Uterus (tissue), 4 donors: Measurements from ENCODE around the gene ARL14EPL. TPM values are rescaled to one million over a fixed set of nuclear protein-coding genes. Genes with fewer than 3 reads are reported as not detected.

Experiments used
- DNase-seq, 2 donors: peaks; one replicate each; pipeline ENCODE4 v3.0.0-alpha.2; 2019 to 2020
- H3K27ac ChIP-seq, 2 donors: fragments of 200-600 bp; sonication (generic); 1 replicate in 1 of 2; 2 replicates in 1 of 2; pipeline ENCODE4 v1.5.1; 2016 to 2018
- H3K27me3 ChIP-seq, 2 donors: fragments of 200-600 bp; sonication (generic); one replicate each; pipeline ENCODE4 v1.5.1; 2018 to 2019; ENCODE audit warnings: control low read depth in 1 of 2
- H3K36me3 ChIP-seq, 2 donors: fragments of 200-600 bp; sonication (generic); one replicate each; pipeline ENCODE4 v1.5.1; 2019; ENCODE audit warnings: control low read depth in 1 of 2
- H3K4me1 ChIP-seq, 2 donors: fragments of 200-600 bp; sonication (generic); one replicate each; pipeline ENCODE4 v1.5.1; 2018 to 2019; ENCODE audit warnings: control low read depth in 1 of 2
- H3K4me3 ChIP-seq, 2 donors: fragments of 200-600 bp; sonication (generic); 1 replicate in 1 of 2; 2 replicates in 1 of 2; pipeline ENCODE4 v1.5.1; 2018 to 2019; ENCODE audit warnings: mild to moderate bottlenecking in 1 of 2
- H3K9me3 ChIP-seq, 2 donors: fragments of 200-600 bp; sonication (generic); one replicate each; pipeline ENCODE4 v1.5.1; 2019; ENCODE audit warnings: control low read depth in 1 of 2
- POLR2A ChIP-seq, 2 donors: fragments of 450-650 bp; IDR thresholded peaks; one replicate each; pipeline ENCODE4 v1.6.1; 2016; ENCODE audit warnings: antibody characterized with exemption in 2 of 2, mild to moderate bottlenecking in 1 of 2, moderate library complexity in 1 of 2
- intact Hi-C: fragments of 100-400 bp; cut with DNase I; formaldehyde crosslinking; loops from one replicate; pipeline ENCODE4 v1.15.1; 2023; ENCODE audit warnings: low total_unique reads
- total RNA-seq, 4 donors: library from RNA; depleted of rRNA in 3 of 4; stranded (reverse); fragments of >200 nt in 3 of 4; gene quantifications; one replicate each; pipeline versions ENCODE4 v1.1.0 to v1.2.4, GENCODE V29; 2014 to 2023
- TF ChIP-seq, protein P1 (sequence below), 4 experiments: fragments of 200-600 bp in 2 of 4; fragments of 450-650 bp in 2 of 4; sonication (generic) in 2 of 4; IDR thresholded peaks; one replicate each; pipeline ENCODE4 v1.5.1; 2016 to 2019; ENCODE audit warnings: antibody characterized with exemption in 4 of 4, mild to moderate bottlenecking in 2 of 4, moderate library complexity in 1 of 4
- donor health status: DM: yes; HTN: yes; CAD: no.

The ARL14EPL gene
- total RNA-seq, 4 donors from 2014 or later = not detected

DNA sequence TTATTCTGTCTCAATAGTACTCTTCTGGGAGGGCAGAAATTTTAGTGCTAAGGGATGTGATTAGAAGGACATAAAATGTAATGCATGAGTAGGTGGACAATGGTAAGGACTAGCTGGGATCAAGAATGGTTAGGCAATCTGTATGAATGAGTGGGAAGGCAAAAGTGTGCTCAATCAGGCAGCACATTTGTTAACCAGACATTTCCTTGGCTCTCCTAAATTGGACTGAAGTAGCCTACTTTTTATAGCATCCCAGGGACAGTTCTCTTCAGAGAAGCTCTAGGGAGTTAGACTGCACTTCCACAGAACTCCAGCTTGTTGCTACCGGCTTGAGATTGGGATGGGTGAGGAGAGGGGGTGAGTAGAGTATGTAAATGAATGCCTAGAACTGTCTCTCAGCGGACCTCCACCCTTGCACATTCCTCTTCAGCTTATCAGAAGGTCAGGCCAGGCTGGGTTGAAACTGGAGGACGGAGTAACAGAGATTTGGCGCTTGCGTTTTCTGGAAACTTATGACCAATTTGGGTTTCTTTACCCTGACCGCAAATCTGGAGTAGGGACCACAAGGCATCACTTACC lies 19.0 kb upstream of the ARL14EPL start:
- Histone ChIP-seq H3K9me3 (no peaks in the 10 kb centered on the region), H3K4me1 (no peaks in the 10 kb centered on the region), H3K4me3 (no peak overlapping the region), H3K27me3 (no peaks in the 10 kb centered on the region), H3K36me3 (no peaks in the 10 kb centered on the region), H3K27ac (no peak overlapping the region)
- intact Hi-C loops = no loop called here
- TF ChIP-seq, protein P1, sequence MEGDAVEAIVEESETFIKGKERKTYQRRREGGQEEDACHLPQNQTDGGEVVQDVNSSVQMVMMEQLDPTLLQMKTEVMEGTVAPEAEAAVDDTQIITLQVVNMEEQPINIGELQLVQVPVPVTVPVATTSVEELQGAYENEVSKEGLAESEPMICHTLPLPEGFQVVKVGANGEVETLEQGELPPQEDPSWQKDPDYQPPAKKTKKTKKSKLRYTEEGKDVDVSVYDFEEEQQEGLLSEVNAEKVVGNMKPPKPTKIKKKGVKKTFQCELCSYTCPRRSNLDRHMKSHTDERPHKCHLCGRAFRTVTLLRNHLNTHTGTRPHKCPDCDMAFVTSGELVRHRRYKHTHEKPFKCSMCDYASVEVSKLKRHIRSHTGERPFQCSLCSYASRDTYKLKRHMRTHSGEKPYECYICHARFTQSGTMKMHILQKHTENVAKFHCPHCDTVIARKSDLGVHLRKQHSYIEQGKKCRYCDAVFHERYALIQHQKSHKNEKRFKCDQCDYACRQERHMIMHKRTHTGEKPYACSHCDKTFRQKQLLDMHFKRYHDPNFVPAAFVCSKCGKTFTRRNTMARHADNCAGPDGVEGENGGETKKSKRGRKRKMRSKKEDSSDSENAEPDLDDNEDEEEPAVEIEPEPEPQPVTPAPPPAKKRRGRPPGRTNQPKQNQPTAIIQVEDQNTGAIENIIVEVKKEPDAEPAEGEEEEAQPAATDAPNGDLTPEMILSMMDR (IDR thresholded peaks at IDR 0.05) = no peak
- no peak for TF ChIP-seq POLR2A (IDR thresholded peaks at IDR 0.05)
- no peak for DNase-seq

DNA sequence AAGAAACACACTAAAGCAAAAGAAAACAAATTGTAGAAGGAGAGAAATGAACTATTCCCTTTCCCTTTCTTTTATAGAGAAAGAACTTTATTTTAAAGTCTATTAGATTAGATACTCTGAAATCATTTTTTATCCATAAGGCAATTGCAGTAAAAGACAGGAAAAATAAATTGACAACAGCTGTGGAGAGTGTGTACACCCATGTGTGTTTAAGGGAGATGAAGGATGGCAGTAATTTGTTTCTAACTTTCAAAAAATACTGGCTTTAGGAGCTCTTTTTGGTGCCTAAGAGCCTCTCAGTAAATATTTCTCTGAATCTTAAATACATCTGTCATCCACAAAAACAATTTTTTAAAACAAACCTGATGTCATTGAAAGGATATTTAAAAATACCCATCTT lies 18.3 kb upstream of the ARL14EPL start:
- DNase-seq = no peak
- no peaks in the 10 kb centered on the region for H3K27me3 ChIP-seq
- no peaks in the 10 kb centered on the region for H3K4me1 ChIP-seq
- no peaks in the 10 kb centered on the region for H3K9me3 ChIP-seq
- no peak overlapping the region for H3K27ac ChIP-seq
- intact Hi-C loops = no loop called here
- TF ChIP-seq, protein P1 (IDR thresholded peaks at IDR 0.05) = no peak
- TF ChIP-seq POLR2A (IDR thresholded peaks at IDR 0.05) = no peak
- no peak overlapping the region for H3K4me3 ChIP-seq
- H3K36me3 ChIP-seq = no peaks in the 10 kb centered on the region

DNA sequence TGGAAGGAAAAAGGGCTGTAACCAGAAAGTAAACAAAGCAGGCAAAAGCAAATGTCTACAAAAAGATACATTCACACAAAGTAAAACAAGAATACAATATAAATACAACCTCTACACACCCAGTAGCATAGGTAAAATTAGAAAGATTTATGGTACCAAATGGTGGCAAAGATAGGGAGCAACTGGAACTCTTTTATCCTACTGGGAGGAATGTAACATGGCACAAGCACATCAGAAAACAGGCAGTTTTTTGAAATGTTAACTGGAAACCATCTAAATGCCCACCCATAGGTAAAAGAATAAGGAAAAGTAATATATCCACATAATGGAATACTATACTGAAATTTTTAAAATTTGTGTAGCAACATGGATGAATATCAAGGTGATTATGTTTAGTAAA lies 8.7 kb upstream of the ARL14EPL start:
- H3K4me3 ChIP-seq = no peak overlapping the region
- H3K4me1 ChIP-seq = no peaks in the 10 kb centered on the region
- H3K36me3 ChIP-seq = no peaks in the 10 kb centered on the region
- no peak for DNase-seq
- TF ChIP-seq, protein P1 (IDR thresholded peaks at IDR 0.05) = no peak
- intact Hi-C loops = no loop called here
- H3K27me3 ChIP-seq = no peaks in the 10 kb centered on the region
- H3K27ac ChIP-seq = no peak overlapping the region
- H3K9me3 ChIP-seq = no peaks in the 10 kb centered on the region

DNA sequence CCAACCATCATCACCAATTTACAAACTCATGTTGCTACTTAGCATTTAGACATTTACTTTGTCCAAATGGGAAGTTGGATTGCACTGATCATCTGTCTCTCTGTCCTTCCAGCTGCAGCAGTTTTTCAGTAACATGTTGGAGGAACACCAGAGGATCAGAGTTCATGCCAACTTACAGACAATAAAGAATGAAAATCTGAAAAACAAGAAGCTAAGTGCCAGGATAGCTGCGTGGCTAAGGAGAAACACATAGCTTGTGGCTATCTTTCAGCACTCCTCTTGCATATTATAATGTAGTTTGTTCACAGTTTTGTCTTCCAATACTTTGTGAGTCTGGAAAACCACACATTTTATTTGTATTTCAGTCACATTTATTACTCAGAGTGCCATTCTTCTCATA lies 6.4 kb upstream of the ARL14EPL start:
- H3K9me3 ChIP-seq = no peaks in the 10 kb centered on the region
- TF ChIP-seq POLR2A (IDR thresholded peaks at IDR 0.05) = no peak
- TF ChIP-seq, protein P1 (IDR thresholded peaks at IDR 0.05) = no peak

DNA sequence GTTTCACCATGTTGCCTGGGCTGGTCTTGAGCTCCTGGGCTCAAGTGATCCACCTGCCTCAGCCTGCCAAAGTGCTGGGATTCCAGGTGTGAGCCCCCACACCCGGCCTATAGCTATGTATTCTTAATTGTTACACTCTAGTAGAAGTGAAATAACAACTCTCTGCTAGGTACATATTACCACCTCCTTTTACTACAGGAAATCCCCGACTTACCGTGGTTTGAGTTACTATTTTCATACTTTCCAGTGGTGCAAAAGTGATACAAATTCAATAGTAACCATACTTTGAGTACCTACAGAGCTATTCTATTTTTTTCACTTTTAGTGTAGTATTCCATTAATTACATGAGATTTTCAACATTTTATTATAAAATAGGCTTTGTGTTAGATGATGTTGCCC lies 719 bp downstream of the ARL14EPL start:
- intact Hi-C loops = no loop called here
- TF ChIP-seq, protein P1 (IDR thresholded peaks at IDR 0.05) = no peak
- TF ChIP-seq POLR2A (IDR thresholded peaks at IDR 0.05) = no peak
- Histone ChIP-seq H3K36me3 (no peaks in the 10 kb centered on the region), H3K27me3 (no peaks in the 10 kb centered on the region), H3K9me3 (no peaks in the 10 kb centered on the region), H3K4me1 (no peaks in the 10 kb centered on the region), H3K27ac (no peak overlapping the region), H3K4me3 (no peak overlapping the region)
- no peak for DNase-seq

More for the DNA sequence above, 6.4 kb upstream of the ARL14EPL start:
- Histone ChIP-seq H3K4me3 (no peak overlapping the region), H3K27me3 (no peaks in the 10 kb centered on the region), H3K27ac (no peak overlapping the region), H3K36me3 (no peaks in the 10 kb centered on the region), H3K4me1 (no peaks in the 10 kb centered on the region)
- DNase-seq = no peak
- intact Hi-C loops = no loop called here
